ENCODE measurements around the gene IFRD1.

The IFRD1 gene, protein sequence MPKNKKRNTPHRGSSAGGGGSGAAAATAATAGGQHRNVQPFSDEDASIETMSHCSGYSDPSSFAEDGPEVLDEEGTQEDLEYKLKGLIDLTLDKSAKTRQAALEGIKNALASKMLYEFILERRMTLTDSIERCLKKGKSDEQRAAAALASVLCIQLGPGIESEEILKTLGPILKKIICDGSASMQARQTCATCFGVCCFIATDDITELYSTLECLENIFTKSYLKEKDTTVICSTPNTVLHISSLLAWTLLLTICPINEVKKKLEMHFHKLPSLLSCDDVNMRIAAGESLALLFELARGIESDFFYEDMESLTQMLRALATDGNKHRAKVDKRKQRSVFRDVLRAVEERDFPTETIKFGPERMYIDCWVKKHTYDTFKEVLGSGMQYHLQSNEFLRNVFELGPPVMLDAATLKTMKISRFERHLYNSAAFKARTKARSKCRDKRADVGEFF

GRCh38 chr7:112449902-112450806 is at the start of gene IFRD1:
Gene IFRD1, plus strand, starts transcription at chr7:112450460. Its CDS starts 229 bp downstream, at chr7:112450689.
- DNase-seq: peak; percentile 97 to 99
- TF ChIP-seq POLR2A (IDR thresholded peaks at IDR 0.05; ENCODE audit: low read length) (peak; percentile 99), GATA1 (IDR thresholded peaks at IDR 0.05; ENCODE audit: low read depth, low read length) (no peak)

DNA sequence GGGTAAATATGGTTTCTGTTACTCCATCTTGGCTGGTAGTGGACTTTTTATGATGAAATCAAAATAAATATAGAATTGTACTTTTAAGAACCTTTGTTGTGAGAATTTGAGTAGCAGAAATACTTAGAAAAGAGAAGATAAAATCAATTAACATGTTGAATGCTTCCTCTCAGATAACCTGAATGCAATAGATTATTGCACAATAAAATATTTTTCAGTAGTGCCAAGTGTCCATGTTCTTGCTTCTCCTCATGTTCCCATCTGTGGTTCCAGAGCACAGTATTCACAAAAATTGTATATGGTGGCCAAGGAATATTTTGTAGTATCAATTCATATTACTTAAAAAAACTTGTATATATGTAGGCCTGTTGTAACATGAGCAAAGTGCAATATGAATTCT is 45.9 kb upstream of the IFRD1 start:
- no peak for DNase-seq

DNA sequence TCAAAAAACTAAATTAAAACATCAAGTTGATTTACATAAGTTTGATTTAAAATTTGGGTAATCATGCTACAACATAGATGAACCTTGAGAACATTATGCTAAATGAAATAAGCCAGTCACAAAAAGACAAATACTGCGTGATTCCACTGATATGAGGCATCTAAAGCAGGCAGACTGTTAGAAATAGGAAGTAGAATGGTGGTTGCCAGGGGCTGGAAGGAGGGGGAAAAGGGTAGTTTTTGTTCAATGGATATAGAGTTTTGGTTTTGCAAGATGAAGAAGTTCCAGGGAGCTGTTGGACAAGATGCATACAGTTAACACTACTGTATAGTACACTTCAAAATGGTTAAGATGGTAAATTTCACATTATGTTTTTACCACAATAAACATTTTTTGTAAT is 45.0 kb upstream of the IFRD1 start:
- no peak for DNase-seq
- no peak for TF ChIP-seq POLR2A (IDR thresholded peaks at IDR 0.05; ENCODE audit: low read length)
- TF ChIP-seq GATA1 (IDR thresholded peaks at IDR 0.05; ENCODE audit: low read depth, low read length): no peak

More for the DNA sequence above, 45.9 kb upstream of the IFRD1 start:
- TF ChIP-seq POLR2A (IDR thresholded peaks at IDR 0.05; ENCODE audit: low read length) (no peak), GATA1 (IDR thresholded peaks at IDR 0.05; ENCODE audit: low read depth, low read length) (no peak)

- TF ChIP-seq POLR2A (IDR thresholded peaks at IDR 0.05; ENCODE audit: low read length) (no peak), GATA1 (IDR thresholded peaks at IDR 0.05; ENCODE audit: low read depth, low read length) (no peak)
- no peak for DNase-seq
Measured at GRCh38 chr7:112407261-112407660, 43.0 kb upstream of the IFRD1 start.

- no peak for DNase-seq
- TF ChIP-seq POLR2A (IDR thresholded peaks at IDR 0.05; ENCODE audit: low read length) (no peak), GATA1 (IDR thresholded peaks at IDR 0.05; ENCODE audit: low read depth, low read length) (no peak)
Measured at GRCh38 chr7:112410092-112410491, 40.2 kb upstream of the IFRD1 start.

DNA sequence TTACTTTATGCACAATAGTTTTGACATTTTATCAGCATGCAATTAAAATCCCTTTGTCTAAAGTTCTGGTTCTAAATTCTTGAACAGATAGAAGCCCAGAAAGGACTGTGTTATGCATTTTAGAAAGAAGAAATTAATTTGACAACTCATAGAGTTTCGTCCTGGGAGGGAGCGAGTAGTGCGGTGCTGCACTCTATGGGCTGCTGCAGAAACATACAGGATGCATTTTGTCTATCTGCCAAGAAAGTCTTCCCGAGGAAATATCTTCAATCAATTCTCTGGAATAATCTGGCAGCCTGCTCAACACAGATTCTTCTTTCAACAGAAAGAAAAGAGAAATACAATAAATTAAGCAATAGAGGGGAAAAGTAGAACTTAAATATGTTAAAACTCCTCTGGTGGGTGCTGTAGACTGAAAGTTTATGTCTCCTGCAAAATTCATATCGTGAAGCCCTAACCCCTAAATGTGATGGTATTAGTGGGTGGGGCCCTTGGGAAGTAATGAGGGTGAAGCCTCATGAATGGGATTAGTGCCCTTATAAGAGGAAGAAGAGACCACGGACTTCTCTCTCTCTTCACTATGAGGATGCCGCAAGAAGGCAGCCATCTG is 39.0 kb upstream of the IFRD1 start:
- DNase-seq: no peak
- TF ChIP-seq GATA1 (IDR thresholded peaks at IDR 0.05; ENCODE audit: low read depth, low read length): no peak
- no peak for TF ChIP-seq POLR2A (IDR thresholded peaks at IDR 0.05; ENCODE audit: low read length)

GRCh38 chr7:112414855-112415490 is 35.3 kb upstream of the IFRD1 start:
- peak; percentile 34 to 42 for DNase-seq
- TF ChIP-seq POLR2A (IDR thresholded peaks at IDR 0.05; ENCODE audit: low read length) (no peak), GATA1 (IDR thresholded peaks at IDR 0.05; ENCODE audit: low read depth, low read length) (no peak)

GRCh38 chr7:112416127-112416526 is 34.1 kb upstream of the IFRD1 start:
- no peak for TF ChIP-seq POLR2A (IDR thresholded peaks at IDR 0.05; ENCODE audit: low read length)
- no peak for DNase-seq

DNA sequence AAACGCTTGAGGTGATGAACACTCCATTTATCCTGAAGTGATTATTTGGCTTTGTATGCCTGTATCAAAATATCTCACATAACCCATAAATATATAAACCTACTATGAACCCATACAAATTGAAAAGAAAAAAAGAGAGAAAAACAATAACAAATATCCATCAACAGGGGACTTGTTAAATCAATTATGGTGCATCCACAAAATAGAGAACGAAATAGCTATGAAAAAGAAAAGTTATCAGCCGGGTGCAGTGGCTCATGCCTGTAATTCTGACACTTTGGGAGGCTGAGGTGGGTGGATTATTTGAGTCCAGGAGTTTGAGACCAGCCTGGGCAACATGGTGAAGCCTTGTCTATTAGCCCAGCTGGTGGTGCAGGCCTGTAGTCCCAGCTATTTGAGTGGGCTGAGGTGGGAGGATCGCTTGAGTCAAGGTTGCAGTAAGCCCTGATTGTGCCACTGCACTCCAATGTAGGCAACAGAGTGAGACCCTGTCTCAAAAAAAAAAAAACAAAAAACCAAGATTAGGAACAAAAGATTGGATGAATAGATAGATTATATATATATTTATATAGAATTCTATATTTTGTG is 30.6 kb upstream of the IFRD1 start:
- TF ChIP-seq GATA1 (IDR thresholded peaks at IDR 0.05; ENCODE audit: low read depth, low read length) (no peak), POLR2A (IDR thresholded peaks at IDR 0.05; ENCODE audit: low read length) (no peak)

GRCh38 chr7:112420236-112420861 is 29.9 kb upstream of the IFRD1 start:
- TF ChIP-seq GATA1 (IDR thresholded peaks at IDR 0.05; ENCODE audit: low read depth, low read length): no peak
- no peak for TF ChIP-seq POLR2A (IDR thresholded peaks at IDR 0.05; ENCODE audit: low read length)
- DNase-seq: no peak

More for the DNA sequence above, 30.6 kb upstream of the IFRD1 start:
- DNase-seq: no peak

DNA sequence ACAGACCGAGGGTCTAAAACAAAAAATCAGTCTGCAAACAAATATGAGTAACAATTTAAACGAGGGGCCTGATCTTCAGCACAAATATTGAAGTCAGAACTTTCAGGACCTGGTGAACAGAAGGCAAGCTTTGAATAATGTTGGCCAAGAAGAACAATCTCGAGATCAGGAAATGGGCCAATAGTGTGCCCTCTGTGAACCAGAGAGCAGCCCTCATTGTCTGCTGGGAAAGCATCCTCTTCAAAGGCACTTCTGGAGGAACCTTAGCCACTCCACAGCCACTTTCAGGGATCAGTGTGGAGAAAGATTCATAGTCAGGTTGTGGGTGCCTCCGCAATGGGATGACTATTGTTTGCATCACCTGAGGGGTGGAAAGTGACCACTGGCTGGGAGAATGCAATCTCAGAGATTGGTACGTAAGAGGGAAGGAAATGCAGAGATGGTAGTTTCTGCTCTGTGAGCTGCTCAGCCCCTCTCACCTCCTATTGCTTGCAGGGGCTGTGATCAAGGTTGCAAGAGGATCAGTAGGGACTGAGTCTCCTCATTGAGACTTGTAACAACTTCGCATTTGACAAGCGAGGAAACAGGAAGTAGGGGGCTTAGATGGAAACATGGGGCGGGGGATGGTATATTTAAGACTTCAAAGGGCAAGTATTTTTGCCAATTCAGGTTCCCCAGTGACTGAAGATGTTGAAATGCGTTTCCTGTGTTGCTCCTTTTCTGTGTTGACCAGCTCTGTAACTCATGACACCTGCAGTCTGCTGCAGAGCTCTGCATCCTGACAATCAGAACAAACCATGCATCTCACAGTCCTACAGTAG is 28.4 kb upstream of the IFRD1 start:
- no peak for DNase-seq
- TF ChIP-seq GATA1 (IDR thresholded peaks at IDR 0.05; ENCODE audit: low read depth, low read length) (no peak), POLR2A (IDR thresholded peaks at IDR 0.05; ENCODE audit: low read length) (no peak)
